ENCODE measurements around the gene USP4. TPM values are rescaled to one million over a fixed set of nuclear protein-coding genes. Genes with fewer than 3 reads are reported as not detected.

USP4 gene
- total and polyA plus RNA-seq, 2 of the 13 experiments (the other 11 are each of a cell fraction or from before 2014, with no cell fraction given): 9.2 to 20.8 TPM

DNA sequence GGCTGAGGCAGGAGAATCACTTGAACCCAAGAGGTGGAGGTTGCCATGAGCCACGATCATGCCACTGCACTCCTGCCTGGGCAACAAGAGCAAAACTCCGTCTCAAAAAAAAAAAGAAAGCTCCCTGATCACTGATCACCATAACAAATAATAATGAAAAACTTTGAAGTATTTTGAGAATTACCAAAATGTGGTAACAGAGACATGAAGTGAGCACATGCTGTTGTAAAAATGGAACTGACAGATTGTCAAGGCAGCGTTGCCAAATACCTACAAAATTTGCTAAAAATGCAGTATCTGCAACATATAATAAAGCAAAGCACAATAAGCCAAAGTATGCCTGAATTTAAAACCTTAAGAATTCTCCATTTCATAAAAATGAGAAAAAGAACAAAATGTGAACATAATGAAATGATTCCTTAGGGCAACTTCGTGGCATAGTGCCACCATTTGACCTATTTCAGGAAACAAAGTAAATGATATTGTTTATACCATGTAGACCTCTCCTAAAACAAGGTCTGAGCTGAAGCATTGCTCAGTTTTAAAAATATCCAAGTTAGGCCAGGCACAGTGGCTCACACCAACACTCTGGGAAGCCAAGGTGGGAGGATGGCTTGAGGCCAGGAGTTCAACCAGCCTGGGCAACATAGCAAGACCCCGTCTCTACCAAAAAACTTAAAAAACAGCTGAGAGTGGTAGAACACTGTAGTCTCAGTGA lies 5.8 kb downstream of the USP4 start:
- H3K4me1 ChIP-seq (ENCODE audit: insufficient read depth, low read length): peaks cover 6% of the 10 kb centered on the region
- FAIRE-seq: no peak
- TF ChIP-seq RERE (CRISPR knock-in tag; IDR thresholded peaks at IDR 0.05; ENCODE audit: low read depth) (no peak), ZNF121 (CRISPR knock-in tag; IDR thresholded peaks at IDR 0.05) (peak; percentile 68; the same call in 1 of the 2 replicates), TEF (CRISPR knock-in tag; IDR thresholded peaks at IDR 0.05) (no peak), HOXA7 (CRISPR knock-in tag; IDR thresholded peaks at IDR 0.05) (no peak), ZNF232 (CRISPR knock-in tag; IDR thresholded peaks at IDR 0.05; ENCODE audit: borderline replicate concordance) (no peak), CHCHD3 (CRISPR knock-in tag; IDR thresholded peaks at IDR 0.05) (no peak), ZNF264 (CRISPR knock-in tag; IDR thresholded peaks at IDR 0.05) (no peak)
- TF ChIP-seq, protein P1, sequence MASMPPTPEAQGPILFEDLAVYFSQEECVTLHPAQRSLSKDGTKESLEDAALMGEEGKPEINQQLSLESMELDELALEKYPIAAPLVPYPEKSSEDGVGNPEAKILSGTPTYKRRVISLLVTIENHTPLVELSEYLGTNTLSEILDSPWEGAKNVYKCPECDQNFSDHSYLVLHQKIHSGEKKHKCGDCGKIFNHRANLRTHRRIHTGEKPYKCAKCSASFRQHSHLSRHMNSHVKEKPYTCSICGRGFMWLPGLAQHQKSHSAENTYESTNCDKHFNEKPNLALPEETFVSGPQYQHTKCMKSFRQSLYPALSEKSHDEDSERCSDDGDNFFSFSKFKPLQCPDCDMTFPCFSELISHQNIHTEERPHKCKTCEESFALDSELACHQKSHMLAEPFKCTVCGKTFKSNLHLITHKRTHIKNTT (CRISPR knock-in tag; IDR thresholded peaks at IDR 0.05): no peak
- peaks cover 6 to 50% of the 10 kb centered on the region in 2 experiments; a peak in 3 of 5 replicates for H3K36me3 ChIP-seq (replicated peaks in 1 of 2; ENCODE audit: control insufficient read depth in 1 of 2, insufficient read depth in 2 of 2, low read length in 2 of 2)
- H4K20me1 ChIP-seq (ENCODE audit: insufficient read depth, low read length): no peaks in the 10 kb centered on the region
- BruUV-seq (replicated peaks): no TSS peak
- no peak overlapping the region for H3K9ac ChIP-seq (ENCODE audit: insufficient read depth, low read depth, low read length)
- H3K27ac ChIP-seq (ENCODE audit: extremely low read length, insufficient read depth, low read length): no peak overlapping the region
- no peak overlapping the region for H2AFZ ChIP-seq (ENCODE audit: low read length)
- ChIA-PET CTCF (ENCODE audit: low intra/inter-chr PET ratio, low total read pairs) (no interaction called here), POLR2A (interaction anchor here (1.3 kb wide), 1 partner anchor 18 kb away, joined by 4 read pairs; no protein-coding TSS in a partner anchor)
- H3K4me3 ChIP-seq (replicated peaks in 1 of 3; ENCODE audit: insufficient read depth in 1 of 3, low read depth in 2 of 3, low read length in 3 of 3): no peak overlapping the region
- no peaks in the 10 kb centered on the region for H3K9me3 ChIP-seq (ENCODE audit: low read length)
- H3K4me2 ChIP-seq (ENCODE audit: low read depth, low read length): no peak overlapping the region
- WGBS (ENCODE audit: low lambda C conversion rate): 99% methylated on average over 5 of the region's 5 CpGs
- in situ Hi-C loops (cut with HindIII; ENCODE audit: extremely low pct_ligation_motif_present, low pct_unique_long_range_greater_than_20kb) (loop anchor here (25.0 kb wide), 1 partner anchor 103 kb away; the partner anchor contains the start of gene NICN1), intact Hi-C loops (cut with micrococcal nuclease; ENCODE audit: unreplicated experiment) (no loop called here)
- no peak for DNase-seq (ENCODE audit: low spot score)
- ATAC-seq: no peak
- no peaks in the 10 kb centered on the region for H3K27me3 ChIP-seq (ENCODE audit: control insufficient read depth in 1 of 2, insufficient read depth in 2 of 2, low read length in 2 of 2)
- H3K79me2 ChIP-seq (ENCODE audit: insufficient read depth, low read length): peaks cover 13% of the 10 kb centered on the region

All from HepG2 (cell line).